ENCODE data around the gene BRD3. TPM values are rescaled to one million over a fixed set of nuclear protein-coding genes. Genes with fewer than 3 reads are reported as not detected.

BRD3 gene
- total RNA-seq, 1 experiment from 2014 or later: 40.7 TPM

DNA sequence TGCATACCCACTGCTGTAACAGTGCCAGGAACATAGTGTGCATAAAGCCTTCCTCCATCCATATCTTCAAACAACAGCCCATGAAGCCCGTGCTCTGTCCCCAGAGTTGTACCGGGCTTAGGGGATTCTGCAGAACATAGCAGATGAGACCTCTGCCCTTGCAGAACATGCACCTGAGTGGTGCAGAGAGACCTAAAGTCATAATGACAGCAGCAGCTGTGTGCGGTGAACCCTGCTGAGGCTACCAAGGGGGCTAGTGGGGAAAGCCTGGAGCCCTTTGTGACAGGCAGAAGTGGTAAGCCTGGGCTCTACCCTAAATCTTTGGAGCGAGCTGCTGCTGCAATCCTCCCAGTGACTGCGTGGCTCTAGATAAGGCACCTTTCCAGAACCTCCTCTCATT is 32.2 kb upstream of the BRD3 start:
- TF ChIP-seq REST (IDR thresholded peaks at IDR 0.05; ENCODE audit: low read depth) (no peak), EGR1 (IDR thresholded peaks at IDR 0.05; ENCODE audit: low read depth) (no peak), ELF1 (IDR thresholded peaks at IDR 0.05; ENCODE audit: borderline replicate concordance, low read depth) (no peak), POLR2A (IDR thresholded peaks at IDR 0.05; ENCODE audit: borderline replicate concordance, extremely low read depth, insufficient read depth, insufficient read length) (no peak), YY1 (IDR thresholded peaks at IDR 0.05; ENCODE audit: extremely low read depth, insufficient replicate concordance, low read depth, low read length) (no peak), ZFX (IDR thresholded peaks at IDR 0.05) (no peak), EZH2phosphoT487 (IDR thresholded peaks at IDR 0.05; ENCODE audit: borderline replicate concordance) (no peak), POLR2AphosphoS5 (IDR thresholded peaks at IDR 0.05; ENCODE audit: low read depth, low read length) (no peak), JUND (IDR thresholded peaks at IDR 0.05) (no peak), ZNF274 (IDR thresholded peaks at IDR 0.05; ENCODE audit: low read depth, low read length) (no peak), SIN3A (IDR thresholded peaks at IDR 0.05; ENCODE audit: low read depth) (no peak), FOSL1 (IDR thresholded peaks at IDR 0.05; ENCODE audit: low read depth) (no peak), SP1 (IDR thresholded peaks at IDR 0.05; ENCODE audit: low read depth) (no peak), MAX (IDR thresholded peaks at IDR 0.05) (no peak), CEBPB (IDR thresholded peaks at IDR 0.05; ENCODE audit: low read depth) (no peak), EZH2 (IDR thresholded peaks at IDR 0.05) (no peak)
- TF ChIP-seq, protein P1, sequence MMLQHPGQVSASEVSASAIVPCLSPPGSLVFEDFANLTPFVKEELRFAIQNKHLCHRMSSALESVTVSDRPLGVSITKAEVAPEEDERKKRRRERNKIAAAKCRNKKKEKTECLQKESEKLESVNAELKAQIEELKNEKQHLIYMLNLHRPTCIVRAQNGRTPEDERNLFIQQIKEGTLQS (IDR thresholded peaks at IDR 0.05): no peak
- TF ChIP-seq, protein P2, sequence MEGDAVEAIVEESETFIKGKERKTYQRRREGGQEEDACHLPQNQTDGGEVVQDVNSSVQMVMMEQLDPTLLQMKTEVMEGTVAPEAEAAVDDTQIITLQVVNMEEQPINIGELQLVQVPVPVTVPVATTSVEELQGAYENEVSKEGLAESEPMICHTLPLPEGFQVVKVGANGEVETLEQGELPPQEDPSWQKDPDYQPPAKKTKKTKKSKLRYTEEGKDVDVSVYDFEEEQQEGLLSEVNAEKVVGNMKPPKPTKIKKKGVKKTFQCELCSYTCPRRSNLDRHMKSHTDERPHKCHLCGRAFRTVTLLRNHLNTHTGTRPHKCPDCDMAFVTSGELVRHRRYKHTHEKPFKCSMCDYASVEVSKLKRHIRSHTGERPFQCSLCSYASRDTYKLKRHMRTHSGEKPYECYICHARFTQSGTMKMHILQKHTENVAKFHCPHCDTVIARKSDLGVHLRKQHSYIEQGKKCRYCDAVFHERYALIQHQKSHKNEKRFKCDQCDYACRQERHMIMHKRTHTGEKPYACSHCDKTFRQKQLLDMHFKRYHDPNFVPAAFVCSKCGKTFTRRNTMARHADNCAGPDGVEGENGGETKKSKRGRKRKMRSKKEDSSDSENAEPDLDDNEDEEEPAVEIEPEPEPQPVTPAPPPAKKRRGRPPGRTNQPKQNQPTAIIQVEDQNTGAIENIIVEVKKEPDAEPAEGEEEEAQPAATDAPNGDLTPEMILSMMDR (IDR thresholded peaks at IDR 0.05 in 2 of 3, conservative IDR thresholded peaks at IDR 0.05 in 1 of 3; ENCODE audit: borderline replicate concordance in 1 of 3, insufficient read depth in 1 of 3, low read depth in 2 of 3, low read length in 2 of 3): no peak
- no peak for DNase-seq (ENCODE audit: low read depth, low spot score)
- Histone ChIP-seq H3K9ac (ENCODE audit: low read length) (no peak overlapping the region), H3K9me2 (ENCODE audit: insufficient read depth) (no peaks in the 10 kb centered on the region), H3K9me3 (ENCODE audit: control insufficient read depth in 1 of 2, insufficient read depth in 1 of 2, low read depth in 1 of 2, low read length in 2 of 2) (no peaks in the 10 kb centered on the region), H3K36me3 (ENCODE audit: control insufficient read depth in 1 of 2, insufficient read depth in 2 of 2, low read length in 2 of 2) (no peaks in the 10 kb centered on the region), H3K4me3 (replicated peaks in 1 of 2; ENCODE audit: low read depth in 1 of 2, low read length in 2 of 2) (no peak overlapping the region), H3K27me3 (ENCODE audit: insufficient read depth, low read length) (peaks cover 14% of the 10 kb centered on the region), H3K4me1 (ENCODE audit: control insufficient read depth in 1 of 2, insufficient read depth in 2 of 2, low read length in 2 of 2) (no peaks in the 10 kb centered on the region), H2AFZ (ENCODE audit: low read depth, low read length, poor library complexity, severe bottlenecking) (no peak overlapping the region), H3K27ac (ENCODE audit: low read depth, low read length) (no peak overlapping the region), H3K4me2 (ENCODE audit: low read length) (no peak overlapping the region), H4K20me1 (ENCODE audit: insufficient read depth) (no peaks in the 10 kb centered on the region), H3K79me2 (ENCODE audit: insufficient read depth, low read length) (no peaks in the 10 kb centered on the region)
- ChIA-PET RAD21 (ENCODE audit: low non-redundant PET in 1 of 2, low total read pairs in 2 of 2, uncharacterized antibody in 2 of 2, unreplicated experiment in 2 of 2) (no interaction called here), CTCF (interaction anchor here (1.2 kb wide), 1 partner anchor 9 kb away, joined by 4 read pairs; no protein-coding TSS in a partner anchor), POLR2A (no interaction called here)
- intact Hi-C loops (cut with micrococcal nuclease): no loop called here
- no TSS peak for BruUV-seq (replicated peaks)
- no peak for ATAC-seq

All from HCT116 (cell line).